ENCODE data around the gene EZR.

- TF ChIP-seq CTCF (IDR thresholded peaks at IDR 0.05) (no peak), POLR2A (IDR thresholded peaks at IDR 0.05) (no peak)
Measured at GRCh38 chr6:158766621-158767455, 52.3 kb downstream of the EZR start.
